Transverse colon (tissue), 4 donors: ENCODE measurements around the gene OCA2. TPM values are rescaled to one million over a fixed set of nuclear protein-coding genes. Genes with fewer than 3 reads are reported as not detected.

Experiments used
- DNase-seq: peaks from one replicate; pipeline ENCODE4 v3.0.0-alpha.2; 2019
- H3K27ac ChIP-seq, 4 donors: fragments of 200-600 bp; sonication (generic); 2 replicates each; pipeline ENCODE4 v1.5.1; 2016 to 2018; ENCODE audit warnings: inconsistent platforms in 4 of 4
- H3K27me3 ChIP-seq: fragments of 200-600 bp; sonication (generic); 2 replicates; pipeline ENCODE4 v1.5.1; 2017; ENCODE audit warnings: inconsistent platforms
- H3K36me3 ChIP-seq, 4 donors: fragments of 200-600 bp; sonication (generic); 2 replicates each; pipeline ENCODE4 v1.5.1; 2017 to 2019; ENCODE audit warnings: inconsistent platforms in 4 of 4
- H3K4me1 ChIP-seq, 4 donors: fragments of 200-600 bp; sonication (generic); 2 replicates each; pipeline ENCODE4 v1.5.1; 2017 to 2020; ENCODE audit warnings: inconsistent platforms in 4 of 4
- H3K4me3 ChIP-seq, 4 donors: fragments of 200-600 bp; sonication (generic); 1 replicate in 1 of 4; 2 replicates in 3 of 4; pipeline versions ENCODE4 v1.5.1 to v1.6.1; 2017 to 2019; ENCODE audit warnings: inconsistent platforms in 4 of 4
- H3K9me3 ChIP-seq, 2 donors: fragments of 200-600 bp; sonication (generic); 2 replicates each; pipeline ENCODE4 v1.5.1; 2017 to 2019; ENCODE audit warnings: inconsistent platforms in 2 of 2
- CTCF ChIP-seq, 5 experiments: fragments of 200-600 bp in 3 of 5; fragments of 450-650 bp in 2 of 5; sonication (generic) in 3 of 5; IDR thresholded peaks; 1 replicate in 2 of 5; 2 replicates in 3 of 5; pipeline ENCODE4 v1.5.1; 2016 to 2017; ENCODE audit warnings: antibody characterized with exemption in 5 of 5, inconsistent platforms in 3 of 5, mild to moderate bottlenecking in 2 of 5, moderate library complexity in 1 of 5
- EP300 ChIP-seq: sonication (generic); formaldehyde crosslinking; IDR thresholded peaks from one replicate; pipeline ENCODE4 v1.6.1; 2017; ENCODE audit warnings: antibody characterized with exemption, low read depth
- POLR2A ChIP-seq: fragments of 450-650 bp; IDR thresholded peaks from one replicate; pipeline ENCODE4 v1.6.1; 2016; ENCODE audit warnings: antibody characterized with exemption, mild to moderate bottlenecking, moderate library complexity
- POLR2AphosphoS5 ChIP-seq, 3 donors: sonication (generic); formaldehyde crosslinking; IDR thresholded peaks; one replicate each; pipeline ENCODE4 v1.6.1; 2016; ENCODE audit warnings: antibody characterized with exemption in 3 of 3
- WGBS, 2 donors: methylation state at CpG; one replicate each; pipeline ENCODE4 v1.1.5; 2018; ENCODE audit warnings: low coverage in 1 of 2; 5-methylcytosine and 5-hydroxymethylcytosine counted together
- in situ Hi-C, 4 donors: fragments of 200-750 bp; cut with MboI; loops; one replicate each; pipeline versions ENCODE4 v1.15.0 to v1.15.1; 2017; ENCODE audit warnings: low sequenced_read_pairs in 3 of 4, low pct_ligation_motif_present in 1 of 4, low pct_unique_long_range_greater_than_20kb in 1 of 4
- intact Hi-C: fragments of 100-400 bp; cut with DNase I; formaldehyde crosslinking; loops from one replicate; pipeline ENCODE4 v1.15.1; 2023; ENCODE audit warnings: low total_unique reads
- total RNA-seq, 4 donors: library from RNA; depleted of rRNA; stranded (reverse); fragments of >200 nt; gene quantifications; one replicate each; pipeline ENCODE4 v1.1.0, GENCODE V29; 2016

The OCA2 gene
- total RNA-seq, 4 donors from 2014 or later, result 1.4 to 1.9 TPM; not detected in 2

- H3K36me3 ChIP-seq, result peaks cover 0 to 65% (median 11%) of the 10 kb centered on the region in 4 donors
Observed at GRCh38 chr15:28114114-28114455, 15.0 kb upstream of the OCA2 start.

GRCh38 chr15:28113394-28114113 is 14.4 kb upstream of the OCA2 start:
- in situ Hi-C loops, result no loop called here
- no peak for DNase-seq
- no peaks in the 10 kb centered on the region for H3K4me1 ChIP-seq
- intact Hi-C loops, result no loop called here
- H3K27ac ChIP-seq, result no peak overlapping the region
- no peak overlapping the region for H3K4me3 ChIP-seq
- H3K27me3 ChIP-seq, result no peaks in the 10 kb centered on the region
- 97% methylated on average over 19 of the region's 23 CpGs; no CpG with 5 or more reads in 1 of the 2 donors for WGBS, 2 donors
- TF ChIP-seq CTCF (IDR thresholded peaks at IDR 0.05) (no peak), POLR2AphosphoS5 (IDR thresholded peaks at IDR 0.05) (no peak), POLR2A (no peak), EP300 (no peak)
- peaks cover 0 to 62% (median 11%) of the 10 kb centered on the region in 4 donors for H3K36me3 ChIP-seq
- H3K9me3 ChIP-seq, result no peaks in the 10 kb centered on the region

More at GRCh38 chr15:28114114-28114455, 15.0 kb upstream of the OCA2 start:
- intact Hi-C loops, result no loop called here
- Histone ChIP-seq H3K9me3 (no peaks in the 10 kb centered on the region), H3K27ac (no peak overlapping the region), H3K4me3 (no peak overlapping the region), H3K4me1 (no peaks in the 10 kb centered on the region), H3K27me3 (no peaks in the 10 kb centered on the region)
- no peak for TF ChIP-seq POLR2AphosphoS5 (IDR thresholded peaks at IDR 0.05)
- TF ChIP-seq EP300, result no peak
- whole genome bisulfite sequencing, 2 donors, result 82 to 95% methylated on average over 1 to 3 of the region's 4 CpGs
- DNase-seq, result no peak
- in situ Hi-C loops, result no loop called here

GRCh38 chr15:28112962-28113361 is 13.8 kb upstream of the OCA2 start:
- no peak for DNase-seq
- H3K36me3 ChIP-seq, result peaks cover 0 to 57% (median 11%) of the 10 kb centered on the region in 4 donors
- H3K4me3 ChIP-seq, result no peak overlapping the region
- no peaks in the 10 kb centered on the region for H3K4me1 ChIP-seq
- H3K9me3 ChIP-seq, result no peaks in the 10 kb centered on the region
- intact Hi-C loops, result no loop called here
- 91 to 97% methylated on average over 4 to 26 of the region's 26 CpGs for WGBS, 2 donors
- H3K27ac ChIP-seq, result no peak overlapping the region
- in situ Hi-C loops, result no loop called here
- no peak for TF ChIP-seq POLR2A
- no peak for TF ChIP-seq CTCF (IDR thresholded peaks at IDR 0.05)
- TF ChIP-seq EP300, result no peak
- no peak for TF ChIP-seq POLR2AphosphoS5 (IDR thresholded peaks at IDR 0.05)
- H3K27me3 ChIP-seq, result peaks cover under 1% of the 10 kb centered on the region

GRCh38 chr15:28112101-28112760 is 13.1 kb upstream of the OCA2 start:
- intact Hi-C loops, result no loop called here
- TF ChIP-seq POLR2A, result no peak
- TF ChIP-seq CTCF (IDR thresholded peaks at IDR 0.05), result no peak
- no peak for TF ChIP-seq EP300
- TF ChIP-seq POLR2AphosphoS5 (IDR thresholded peaks at IDR 0.05), result no peak
- no peak overlapping the region for H3K27ac ChIP-seq
- peaks cover 0 to 7% (median 2%) of the 10 kb centered on the region in 4 donors for H3K4me1 ChIP-seq
- 89 to 96% methylated on average over 9 to 20 of the region's 20 CpGs for WGBS, 2 donors
- H3K9me3 ChIP-seq, result no peaks in the 10 kb centered on the region
- H3K27me3 ChIP-seq, result peaks cover 8% of the 10 kb centered on the region
- DNase-seq, result no peak
- in situ Hi-C loops, result no loop called here
- no peak overlapping the region for H3K4me3 ChIP-seq
- peaks cover 0 to 52% (median 11%) of the 10 kb centered on the region in 4 donors for H3K36me3 ChIP-seq
